ENCODE data around the gene ANTKMT.

The ANTKMT gene

DNA sequence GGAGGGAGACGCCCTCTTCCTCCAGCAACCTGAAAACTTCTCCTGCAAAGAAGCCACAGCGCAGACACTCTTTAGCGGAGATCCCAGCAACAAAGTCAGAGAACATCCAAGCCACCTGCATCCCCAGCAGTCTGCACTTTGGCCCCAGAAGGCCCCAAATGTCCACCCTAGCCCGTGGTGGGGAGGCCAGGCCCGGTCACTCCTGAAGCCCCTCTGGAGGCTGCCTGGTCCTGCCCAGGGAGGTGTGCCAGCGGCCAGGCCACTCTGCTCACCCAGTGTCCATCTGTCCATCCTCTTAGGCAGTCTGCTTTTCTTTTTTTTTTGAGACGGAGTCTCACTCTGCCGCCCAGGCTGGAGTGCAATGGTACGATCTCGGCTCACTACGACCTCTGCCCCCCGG is 11.4 kb downstream of the ANTKMT start:
- Mint-ChIP-seq H3K36me3 (ENCODE audit: low read depth) (peaks cover 5% of the 10 kb centered on the region), H3K27me3 (ENCODE audit: low read depth, poor library complexity) (peaks cover 7% of the 10 kb centered on the region), H3K4me1 (peaks cover under 1% of the 10 kb centered on the region), H3K27ac (no peak overlapping the region), H3K4me3 (no peak overlapping the region), H3K9me3 (no peaks in the 10 kb centered on the region)
- TF ChIP-seq, protein P1, sequence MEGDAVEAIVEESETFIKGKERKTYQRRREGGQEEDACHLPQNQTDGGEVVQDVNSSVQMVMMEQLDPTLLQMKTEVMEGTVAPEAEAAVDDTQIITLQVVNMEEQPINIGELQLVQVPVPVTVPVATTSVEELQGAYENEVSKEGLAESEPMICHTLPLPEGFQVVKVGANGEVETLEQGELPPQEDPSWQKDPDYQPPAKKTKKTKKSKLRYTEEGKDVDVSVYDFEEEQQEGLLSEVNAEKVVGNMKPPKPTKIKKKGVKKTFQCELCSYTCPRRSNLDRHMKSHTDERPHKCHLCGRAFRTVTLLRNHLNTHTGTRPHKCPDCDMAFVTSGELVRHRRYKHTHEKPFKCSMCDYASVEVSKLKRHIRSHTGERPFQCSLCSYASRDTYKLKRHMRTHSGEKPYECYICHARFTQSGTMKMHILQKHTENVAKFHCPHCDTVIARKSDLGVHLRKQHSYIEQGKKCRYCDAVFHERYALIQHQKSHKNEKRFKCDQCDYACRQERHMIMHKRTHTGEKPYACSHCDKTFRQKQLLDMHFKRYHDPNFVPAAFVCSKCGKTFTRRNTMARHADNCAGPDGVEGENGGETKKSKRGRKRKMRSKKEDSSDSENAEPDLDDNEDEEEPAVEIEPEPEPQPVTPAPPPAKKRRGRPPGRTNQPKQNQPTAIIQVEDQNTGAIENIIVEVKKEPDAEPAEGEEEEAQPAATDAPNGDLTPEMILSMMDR (IDR thresholded peaks at IDR 0.05): no peak
- DNase-seq: no peak

DNA sequence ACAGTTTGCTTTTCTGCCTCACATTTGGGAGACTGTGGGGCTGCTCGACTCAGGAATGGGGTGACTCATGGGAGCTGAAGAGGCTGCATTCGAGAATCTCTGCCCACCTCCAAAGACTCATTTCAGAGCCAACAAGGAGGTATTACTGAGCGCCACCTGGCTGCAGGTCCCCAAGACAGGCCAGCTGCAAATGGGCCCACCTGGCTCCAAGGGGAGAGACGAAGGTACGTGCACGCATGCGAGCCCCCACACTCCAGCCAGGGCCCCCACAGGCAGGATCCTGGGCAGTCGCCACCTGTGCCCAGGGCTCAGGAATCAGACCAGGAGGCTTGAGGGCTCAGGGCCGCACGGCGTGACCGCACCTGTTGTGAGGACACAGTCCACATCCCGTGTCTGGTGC is 12.0 kb downstream of the ANTKMT start:
- DNase-seq: no peak
- Mint-ChIP-seq H3K4me3 (no peak overlapping the region), H3K4me1 (peaks cover 7% of the 10 kb centered on the region), H3K9me3 (no peaks in the 10 kb centered on the region), H3K27ac (no peak overlapping the region), H3K27me3 (ENCODE audit: low read depth, poor library complexity) (peaks cover 7% of the 10 kb centered on the region), H3K36me3 (ENCODE audit: low read depth) (peaks cover 9% of the 10 kb centered on the region)
- TF ChIP-seq, protein P1 (IDR thresholded peaks at IDR 0.05): no peak

DNA sequence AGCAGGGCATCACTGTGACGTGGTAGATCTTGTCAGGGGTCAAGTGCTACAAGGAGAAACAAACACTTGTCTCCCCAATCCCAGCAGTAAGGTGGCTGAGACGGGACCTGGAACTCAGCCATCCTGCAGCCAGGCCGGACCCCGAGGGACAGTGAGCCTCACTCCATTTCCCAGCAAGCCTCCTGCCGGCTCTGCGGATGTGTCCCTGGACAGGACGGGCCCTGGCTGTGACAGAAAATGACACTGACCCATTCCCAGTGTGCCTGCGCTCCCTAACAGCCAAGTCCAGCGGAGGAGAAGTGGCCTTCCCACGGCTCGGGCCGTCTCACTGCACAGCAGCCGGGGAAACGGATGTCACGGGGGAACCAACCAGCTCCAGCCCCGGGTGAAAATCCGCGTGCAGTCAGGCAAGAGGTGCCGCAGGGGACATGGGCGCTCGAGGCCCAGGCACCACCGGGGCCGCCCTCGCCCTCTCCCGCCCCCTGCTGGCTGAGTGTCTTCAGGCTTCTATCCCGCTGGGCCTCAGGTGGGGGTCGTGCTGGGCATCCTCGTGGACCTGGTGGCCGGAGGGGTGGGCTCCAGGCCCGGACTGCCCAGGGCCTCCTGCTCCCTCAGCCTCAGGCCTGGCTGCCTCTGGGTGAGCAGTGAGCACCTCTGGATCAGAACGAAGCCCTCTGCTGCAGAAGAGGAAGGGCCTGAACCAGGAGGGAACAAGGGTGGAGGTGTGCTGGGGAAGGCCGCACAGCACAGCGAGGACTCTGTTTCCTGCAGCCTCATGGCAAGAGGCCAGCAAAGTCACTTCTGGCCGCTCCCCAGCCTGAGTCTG is 12.6 kb downstream of the ANTKMT start:
- Mint-ChIP-seq H3K4me3 (no peak overlapping the region), H3K27ac (no peak overlapping the region), H3K36me3 (ENCODE audit: low read depth) (peaks cover 9% of the 10 kb centered on the region), H3K27me3 (ENCODE audit: low read depth, poor library complexity) (peaks cover 7% of the 10 kb centered on the region), H3K9me3 (no peaks in the 10 kb centered on the region), H3K4me1 (peaks cover 9% of the 10 kb centered on the region)
- TF ChIP-seq, protein P1 (IDR thresholded peaks at IDR 0.05): no peak
- DNase-seq: peak; percentile 53

DNA sequence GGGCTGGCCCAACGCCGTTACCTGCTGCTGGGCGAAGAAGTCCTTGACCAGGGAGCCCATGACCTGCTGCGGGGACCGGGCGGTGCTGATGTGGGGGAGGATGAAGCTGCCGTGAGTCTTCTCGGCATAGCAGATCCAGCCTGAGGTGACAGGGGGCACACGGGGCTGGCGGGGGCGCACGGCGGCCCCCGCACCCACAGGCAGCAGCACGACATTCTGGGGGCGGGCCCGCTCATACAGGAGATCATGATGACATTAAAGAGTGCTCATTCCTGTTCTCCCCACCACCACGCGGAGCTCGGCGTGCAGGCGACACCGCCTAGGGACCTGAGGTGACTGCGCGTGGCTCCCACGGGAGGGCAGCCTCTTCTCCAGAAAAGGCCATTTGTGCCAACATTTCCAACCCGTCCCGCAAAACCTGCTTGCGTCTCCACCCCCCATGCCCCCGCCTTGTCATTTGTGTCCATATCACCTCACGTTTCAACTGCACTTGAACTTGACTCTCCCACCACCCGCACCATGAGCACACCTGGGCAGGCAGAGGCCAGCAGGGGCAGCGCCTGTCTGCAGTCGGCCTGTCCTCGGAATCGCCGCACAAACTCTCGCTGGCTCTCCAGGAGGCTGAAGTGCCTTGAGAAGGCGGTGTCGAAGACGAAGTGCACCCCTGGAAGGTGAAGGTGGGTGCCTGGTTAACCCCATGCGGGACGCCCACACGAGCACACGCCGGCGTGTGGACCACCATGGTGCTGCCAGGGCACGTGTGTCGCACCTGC is 13.4 kb downstream of the ANTKMT start:
- H3K4me3 Mint-ChIP-seq: no peak overlapping the region
- H3K27ac Mint-ChIP-seq: no peak overlapping the region
- TF ChIP-seq, protein P1 (IDR thresholded peaks at IDR 0.05): no peak
- peaks cover 2% of the 10 kb centered on the region for H3K27me3 Mint-ChIP-seq (ENCODE audit: low read depth, poor library complexity)
- no peaks in the 10 kb centered on the region for H3K9me3 Mint-ChIP-seq
- DNase-seq: no peak
- peaks cover 9% of the 10 kb centered on the region for H3K36me3 Mint-ChIP-seq (ENCODE audit: low read depth)
- peaks cover 14% of the 10 kb centered on the region for H3K4me1 Mint-ChIP-seq

DNA sequence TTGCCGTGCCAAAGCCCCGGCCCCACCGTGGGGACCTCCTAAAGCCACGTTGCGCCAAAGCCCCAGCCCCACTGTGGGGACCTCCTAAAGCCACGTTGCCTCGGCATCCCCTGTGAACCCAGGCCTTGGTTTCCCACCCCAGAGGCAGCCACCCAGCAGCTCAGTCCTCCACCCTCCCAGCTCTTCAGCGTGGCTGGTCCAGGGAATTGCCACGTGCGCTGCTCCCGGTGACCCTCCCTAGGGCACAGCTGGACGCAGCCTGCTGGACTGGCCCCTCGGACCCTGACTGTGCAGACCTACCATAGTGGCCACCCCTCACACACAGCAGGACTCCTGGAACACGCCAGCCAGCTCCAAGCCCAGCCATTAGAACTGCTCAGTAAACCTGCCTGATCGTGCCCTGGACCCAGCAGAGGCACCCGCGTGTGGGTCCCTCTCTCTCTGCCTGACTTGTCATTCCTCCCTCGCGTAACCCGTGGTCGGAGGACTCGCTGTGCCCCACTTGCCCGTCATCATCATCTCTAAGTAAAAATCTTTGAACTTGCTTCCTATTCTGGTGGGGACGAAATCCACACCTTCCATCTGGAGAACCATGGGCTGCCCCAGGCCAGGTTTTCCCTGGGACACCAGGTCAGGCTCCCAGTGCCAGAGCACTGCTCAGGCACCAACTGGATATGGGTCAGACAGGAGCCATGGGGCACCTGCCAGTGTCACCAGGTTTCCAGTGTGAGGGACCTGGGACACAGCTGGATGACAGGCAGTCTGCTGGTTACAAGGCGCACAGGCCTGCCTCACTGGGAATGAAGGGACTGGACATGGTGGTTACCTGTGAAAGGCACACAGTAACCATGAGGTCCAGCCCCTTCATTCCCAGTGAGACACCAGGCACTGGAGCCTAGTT is 14.3 kb downstream of the ANTKMT start:
- Mint-ChIP-seq H3K27me3 (ENCODE audit: low read depth, poor library complexity) (peaks cover 2% of the 10 kb centered on the region), H3K9me3 (no peaks in the 10 kb centered on the region), H3K4me3 (no peak overlapping the region), H3K4me1 (peaks cover 23% of the 10 kb centered on the region), H3K36me3 (ENCODE audit: low read depth) (peaks cover 9% of the 10 kb centered on the region), H3K27ac (no peak overlapping the region)
- TF ChIP-seq, protein P1 (IDR thresholded peaks at IDR 0.05): no peak
- no peak for DNase-seq
